ENCODE data around the gene OR13C2.
"Not testable (repeated sequence)": the region's sequence is repeated elsewhere in the genome, so short reads cannot be mapped to it uniquely, and the experiment has no call there.

The OR13C2 gene

GRCh38 chr9:104605527-104605926 lies at the start of gene OR13C2:
OR13C2 (minus strand) TSS chr9:104605627; CDS start chr9:104605627, 0 bp downstream.
- not testable (repeated sequence) for DNase-seq

GRCh38 chr9:104635456-104635855 lies 30.0 kb upstream of the OR13C2 start:
- DNase-seq, result no peak

GRCh38 chr9:104633976-104634520 lies 28.6 kb upstream of the OR13C2 start:
- no peak for DNase-seq

GRCh38 chr9:104625964-104626363 lies 20.5 kb upstream of the OR13C2 start:
- DNase-seq, result not testable (repeated sequence)

GRCh38 chr9:104618104-104618503 lies 12.7 kb upstream of the OR13C2 start, which contains the start of gene OR13C9:
OR13C9 (minus strand) TSS chr9:104618204; CDS start chr9:104618204, 0 bp downstream.
- DNase-seq, result no peak

GRCh38 chr9:104617418-104617817 lies 12.0 kb upstream of the OR13C2 start:
- DNase-seq, result no peak

- DNase-seq, result no peak
Measured at GRCh38 chr9:104611213-104611612, 5.8 kb upstream of the OR13C2 start.

GRCh38 chr9:104608336-104608735 lies 2.9 kb upstream of the OR13C2 start:
- DNase-seq, result no peak

GRCh38 chr9:104606152-104606551 lies 725 bp upstream of the OR13C2 start:
- DNase-seq, result no peak

- no peak for DNase-seq
Measured at GRCh38 chr9:104604801-104605200, 626 bp downstream of the OR13C2 start.

- not testable (repeated sequence) for DNase-seq
Measured at GRCh38 chr9:104599313-104599712, 6.1 kb downstream of the OR13C2 start, which contains the start of gene OR13C5. OR13C5 (minus strand) TSS chr9:104599413; CDS start chr9:104599413, 0 bp downstream.

- DNase-seq, result not testable (repeated sequence)
Measured at GRCh38 chr9:104598749-104599148, 6.7 kb downstream of the OR13C2 start.

- DNase-seq, result no peak
Measured at GRCh38 chr9:104589626-104590025, 15.8 kb downstream of the OR13C2 start.

- peak; percentile 62 for DNase-seq
Measured at GRCh38 chr9:104586496-104587180, 18.8 kb downstream of the OR13C2 start.

GRCh38 chr9:104580562-104580961 lies 24.9 kb downstream of the OR13C2 start:
- no peak for DNase-seq

GRCh38 chr9:104577263-104577662 lies 28.2 kb downstream of the OR13C2 start:
- DNase-seq, result no peak

GRCh38 chr9:104575456-104575855 lies 30.0 kb downstream of the OR13C2 start:
- no peak for DNase-seq

- DNase-seq, result no peak
Measured at GRCh38 chr9:104572612-104573011, 32.8 kb downstream of the OR13C2 start.

GRCh38 chr9:104568868-104569267 lies 36.6 kb downstream of the OR13C2 start, which contains the start of gene OR13C8:
OR13C8 (plus strand) TSS chr9:104569168; CDS start chr9:104569168, 0 bp downstream.
- no peak for DNase-seq

GRCh38 chr9:104564358-104564757 lies 41.1 kb downstream of the OR13C2 start:
- DNase-seq, result no peak

GRCh38 chr9:104556830-104557634 lies 48.4 kb downstream of the OR13C2 start:
- DNase-seq, result no peak

GRCh38 chr9:104555521-104555920 lies 49.9 kb downstream of the OR13C2 start:
- DNase-seq, result no peak
